ENCODE measurements around the gene CENPF. TPM values are rescaled to one million over a fixed set of nuclear protein-coding genes. Genes with fewer than 3 reads are reported as not detected.
A peak's percentile ranks its signal among the peaks of the same experiment; 100 is the strongest.

The CENPF gene
- total RNA-seq, 1 experiment from 2014 or later = 76.7 TPM

GRCh38 chr1:214633686-214634085, 30.7 kb downstream of the CENPF start:
- H3K36me3 ChIP-seq (replicated peaks; ENCODE audit: control insufficient read depth, insufficient read depth, low read length) = peaks cover 50% of the 10 kb centered on the region
- no peak for DNase-seq
- H3K27me3 ChIP-seq (ENCODE audit: control insufficient read depth, insufficient read depth, low read length) = no peaks in the 10 kb centered on the region
- H3K4me3 ChIP-seq (ENCODE audit: insufficient read depth, low read depth, low read length) = no peak overlapping the region

GRCh38 chr1:214634267-214634666, 31.3 kb downstream of the CENPF start:
- Histone ChIP-seq H3K4me3 (ENCODE audit: insufficient read depth, low read depth, low read length) (no peak overlapping the region), H3K36me3 (replicated peaks; ENCODE audit: control insufficient read depth, insufficient read depth, low read length) (peaks cover 49% of the 10 kb centered on the region), H3K27me3 (ENCODE audit: control insufficient read depth, insufficient read depth, low read length) (no peaks in the 10 kb centered on the region)
- DNase-seq = no peak

- H3K4me3 ChIP-seq (ENCODE audit: insufficient read depth, low read depth, low read length) = no peak overlapping the region
- no peak for DNase-seq
- H3K27me3 ChIP-seq (ENCODE audit: control insufficient read depth, insufficient read depth, low read length) = no peaks in the 10 kb centered on the region
- peaks cover 48% of the 10 kb centered on the region for H3K36me3 ChIP-seq (replicated peaks; ENCODE audit: control insufficient read depth, insufficient read depth, low read length)
Measured at GRCh38 chr1:214635086-214635485, 32.1 kb downstream of the CENPF start.

GRCh38 chr1:214635506-214635905, 32.5 kb downstream of the CENPF start:
- DNase-seq = no peak
- peaks cover 48% of the 10 kb centered on the region for H3K36me3 ChIP-seq (replicated peaks; ENCODE audit: control insufficient read depth, insufficient read depth, low read length)

GRCh38 chr1:214636436-214636835, 33.4 kb downstream of the CENPF start:
- H3K36me3 ChIP-seq (replicated peaks; ENCODE audit: control insufficient read depth, insufficient read depth, low read length) = peaks cover 45% of the 10 kb centered on the region
- no peak for DNase-seq
- H3K4me3 ChIP-seq (ENCODE audit: insufficient read depth, low read depth, low read length) = no peak overlapping the region
- H3K27me3 ChIP-seq (ENCODE audit: control insufficient read depth, insufficient read depth, low read length) = no peaks in the 10 kb centered on the region

More at GRCh38 chr1:214635506-214635905, 32.5 kb downstream of the CENPF start:
- no peaks in the 10 kb centered on the region for H3K27me3 ChIP-seq (ENCODE audit: control insufficient read depth, insufficient read depth, low read length)
- no peak overlapping the region for H3K4me3 ChIP-seq (ENCODE audit: insufficient read depth, low read depth, low read length)

GRCh38 chr1:214637125-214637524, 34.1 kb downstream of the CENPF start:
- no peak overlapping the region for H3K4me3 ChIP-seq (ENCODE audit: insufficient read depth, low read depth, low read length)
- H3K36me3 ChIP-seq (replicated peaks; ENCODE audit: control insufficient read depth, insufficient read depth, low read length) = peaks cover 45% of the 10 kb centered on the region
- no peaks in the 10 kb centered on the region for H3K27me3 ChIP-seq (ENCODE audit: control insufficient read depth, insufficient read depth, low read length)
- no peak for DNase-seq

GRCh38 chr1:214637722-214638458, 34.9 kb downstream of the CENPF start:
- peak; percentile 12 for DNase-seq
- Histone ChIP-seq H3K27me3 (ENCODE audit: control insufficient read depth, insufficient read depth, low read length) (no peaks in the 10 kb centered on the region), H3K36me3 (replicated peaks; ENCODE audit: control insufficient read depth, insufficient read depth, low read length) (peaks cover 48% of the 10 kb centered on the region)

GRCh38 chr1:214638459-214638807, 35.4 kb downstream of the CENPF start:
- H3K4me3 ChIP-seq (ENCODE audit: insufficient read depth, low read depth, low read length) = no peak overlapping the region
- DNase-seq = no peak
- H3K36me3 ChIP-seq (replicated peaks; ENCODE audit: control insufficient read depth, insufficient read depth, low read length) = peaks cover 49% of the 10 kb centered on the region
- no peaks in the 10 kb centered on the region for H3K27me3 ChIP-seq (ENCODE audit: control insufficient read depth, insufficient read depth, low read length)

More at GRCh38 chr1:214637722-214638458, 34.9 kb downstream of the CENPF start:
- H3K4me3 ChIP-seq (ENCODE audit: insufficient read depth, low read depth, low read length) = no peak overlapping the region

GRCh38 chr1:214638997-214639396, 36.0 kb downstream of the CENPF start:
- peaks cover 49% of the 10 kb centered on the region for H3K36me3 ChIP-seq (replicated peaks; ENCODE audit: control insufficient read depth, insufficient read depth, low read length)
- no peak overlapping the region for H3K4me3 ChIP-seq (ENCODE audit: insufficient read depth, low read depth, low read length)
- no peaks in the 10 kb centered on the region for H3K27me3 ChIP-seq (ENCODE audit: control insufficient read depth, insufficient read depth, low read length)
- no peak for DNase-seq

- Histone ChIP-seq H3K4me3 (ENCODE audit: insufficient read depth, low read depth, low read length) (no peak overlapping the region), H3K27me3 (ENCODE audit: control insufficient read depth, insufficient read depth, low read length) (no peaks in the 10 kb centered on the region), H3K36me3 (replicated peaks; ENCODE audit: control insufficient read depth, insufficient read depth, low read length) (peaks cover 47% of the 10 kb centered on the region)
- no peak for DNase-seq
Measured at GRCh38 chr1:214640431-214641213, 37.6 kb downstream of the CENPF start.

GRCh38 chr1:214641214-214641895, 38.4 kb downstream of the CENPF start:
- Histone ChIP-seq H3K4me3 (ENCODE audit: insufficient read depth, low read depth, low read length) (no peak overlapping the region), H3K36me3 (replicated peaks; ENCODE audit: control insufficient read depth, insufficient read depth, low read length) (peaks cover 53% of the 10 kb centered on the region), H3K27me3 (ENCODE audit: control insufficient read depth, insufficient read depth, low read length) (no peaks in the 10 kb centered on the region)
- no peak for DNase-seq

- H3K27me3 ChIP-seq (ENCODE audit: control insufficient read depth, insufficient read depth, low read length) = no peaks in the 10 kb centered on the region
- H3K4me3 ChIP-seq (ENCODE audit: insufficient read depth, low read depth, low read length) = no peak overlapping the region
- DNase-seq = no peak
- H3K36me3 ChIP-seq (replicated peaks; ENCODE audit: control insufficient read depth, insufficient read depth, low read length) = peaks cover 61% of the 10 kb centered on the region
Measured at GRCh38 chr1:214643030-214643429, 40.0 kb downstream of the CENPF start.

- Histone ChIP-seq H3K4me3 (ENCODE audit: insufficient read depth, low read depth, low read length) (no peak overlapping the region), H3K36me3 (replicated peaks; ENCODE audit: control insufficient read depth, insufficient read depth, low read length) (peaks cover 62% of the 10 kb centered on the region), H3K27me3 (ENCODE audit: control insufficient read depth, insufficient read depth, low read length) (no peaks in the 10 kb centered on the region)
- no peak for DNase-seq
Measured at GRCh38 chr1:214645712-214646111, 42.7 kb downstream of the CENPF start.

- H3K36me3 ChIP-seq (replicated peaks; ENCODE audit: control insufficient read depth, insufficient read depth, low read length) = peaks cover 56% of the 10 kb centered on the region
- H3K4me3 ChIP-seq (ENCODE audit: insufficient read depth, low read depth, low read length) = no peak overlapping the region
- no peaks in the 10 kb centered on the region for H3K27me3 ChIP-seq (ENCODE audit: control insufficient read depth, insufficient read depth, low read length)
- no peak for DNase-seq
Measured at GRCh38 chr1:214648801-214649200, 45.8 kb downstream of the CENPF start.

GRCh38 chr1:214649607-214650006, 46.6 kb downstream of the CENPF start:
- Histone ChIP-seq H3K4me3 (ENCODE audit: insufficient read depth, low read depth, low read length) (no peak overlapping the region), H3K36me3 (replicated peaks; ENCODE audit: control insufficient read depth, insufficient read depth, low read length) (peaks cover 53% of the 10 kb centered on the region), H3K27me3 (ENCODE audit: control insufficient read depth, insufficient read depth, low read length) (no peaks in the 10 kb centered on the region)
- DNase-seq = no peak

Measured in H7 (cell line).